Karpas-422 (cell line): ENCODE measurements around the gene HSFX2. TPM values are rescaled to one million over a fixed set of nuclear protein-coding genes. Genes with fewer than 3 reads are reported as not detected.
"Not testable (repeated sequence)": the region's sequence is repeated elsewhere in the genome, so short reads cannot be mapped to it uniquely, and the experiment has no call there.

Experiments used
- DNase-seq: peaks from one replicate; pipeline ENCODE4 v3.0.0-alpha.2; 2015
- H2AFZ ChIP-seq: fragments of 200-600 bp; sonication (generic); 2 replicates; pipeline ENCODE4 v1.6.1; 2014; ENCODE audit warnings: antibody characterized with exemption, low read length, mixed read lengths
- H3K27ac ChIP-seq: fragments of 200-600 bp; sonication (generic); 2 replicates; pipeline ENCODE4 v1.5.1; 2014; ENCODE audit warnings: mild to moderate bottlenecking, low read length, moderate library complexity
- H3K27me3 ChIP-seq: fragments of 200-600 bp; sonication (generic); 2 replicates; pipeline ENCODE4 v1.6.1; 2014; ENCODE audit warnings: low read length, mixed read lengths
- H3K36me3 ChIP-seq: fragments of 200-600 bp; sonication (generic); 2 replicates; pipeline ENCODE4 v1.6.1; 2014; ENCODE audit warnings: low read length, mixed read lengths; ENCODE audit not compliant: insufficient read depth
- H3K4me1 ChIP-seq: fragments of 200-600 bp; sonication (generic); 2 replicates; pipeline ENCODE4 v1.6.1; 2014; ENCODE audit warnings: mild to moderate bottlenecking, low read length, mixed read lengths
- H3K4me2 ChIP-seq: fragments of 200-600 bp; sonication (generic); 2 replicates; pipeline ENCODE4 v1.6.1; 2014; ENCODE audit warnings: low read length, low read depth, mild to moderate bottlenecking; ENCODE audit not compliant: poor library complexity, severe bottlenecking
- H3K4me3 ChIP-seq: fragments of 200-600 bp; sonication (generic); 2 replicates; pipeline ENCODE4 v1.5.1; 2014; ENCODE audit warnings: mild to moderate bottlenecking, antibody characterized with exemption, low read length, mixed read lengths
- H3K79me2 ChIP-seq: fragments of 200-600 bp; sonication (generic); 2 replicates; pipeline ENCODE4 v1.6.1; 2014; ENCODE audit warnings: mild to moderate bottlenecking, low read length, mixed read lengths
- H3K9ac ChIP-seq: fragments of 200-600 bp; sonication (generic); 2 replicates; pipeline ENCODE4 v1.6.0; 2014; ENCODE audit warnings: low read length
- H3K9me2 ChIP-seq: fragments of 200-600 bp; sonication (generic), shearing (Covaris generic); replicated peaks from 2 replicates; pipeline ENCODE4 v1.6.0; 2014; ENCODE audit warnings: mild to moderate bottlenecking, low read length, moderate library complexity; ENCODE audit not compliant: insufficient read depth
- H3K9me3 ChIP-seq: fragments of 300-700, 200-600 bp; sonication (generic); 2 replicates; pipeline ENCODE4 v1.6.1; 2014; ENCODE audit warnings: low read length, mixed read lengths
- H4K20me1 ChIP-seq: fragments of 200-600 bp; sonication (generic); 2 replicates; pipeline ENCODE4 v1.6.1; 2014; ENCODE audit warnings: mild to moderate bottlenecking, antibody characterized with exemption, low read length, low read depth; ENCODE audit not compliant: insufficient read depth
- total RNA-seq: library from RNA; depleted of rRNA; stranded (reverse); fragments of >200 nt; shearing (Covaris generic); gene quantifications from 2 replicates; pipeline ENCODE4 v1.2.3, GENCODE V29; 2014; ENCODE audit warnings: low replicate concordance

HSFX2 gene
- total RNA-seq, 1 experiment from 2014 or later = not detected

- no peak overlapping the region for H3K9ac ChIP-seq
- H3K4me2 ChIP-seq = no peak overlapping the region
- no peak overlapping the region for H3K4me3 ChIP-seq
- H3K27ac ChIP-seq = no peak overlapping the region
- no peaks in the 10 kb centered on the region for H3K9me3 ChIP-seq
- peaks cover 7% of the 10 kb centered on the region for H3K4me1 ChIP-seq
- no peaks in the 10 kb centered on the region for H3K36me3 ChIP-seq
- DNase-seq = no peak
- no peaks in the 10 kb centered on the region for H3K79me2 ChIP-seq
- no peak overlapping the region for H2AFZ ChIP-seq
- no peaks in the 10 kb centered on the region for H3K27me3 ChIP-seq
- H4K20me1 ChIP-seq = peaks cover 13% of the 10 kb centered on the region; the same call in 1 of the 2 replicates
- no peaks in the 10 kb centered on the region for H3K9me2 ChIP-seq
These were observed 15.4 kb upstream of the HSFX2 start for GRCh38 chrX:149610511-149610910.

GRCh38 chrX:149607699-149608098 is 12.6 kb upstream of the HSFX2 start:
- H3K27ac ChIP-seq = no peak overlapping the region
- H3K9ac ChIP-seq = no peak overlapping the region
- no peaks in the 10 kb centered on the region for H3K36me3 ChIP-seq

GRCh38 chrX:149605248-149605885 is 10.3 kb upstream of the HSFX2 start:
- H3K36me3 ChIP-seq, H3K9ac ChIP-seq, H3K9me3 ChIP-seq: not testable (repeated sequence)

More at GRCh38 chrX:149607699-149608098, 12.6 kb upstream of the HSFX2 start:
- Histone ChIP-seq H3K9me3 (no peaks in the 10 kb centered on the region), H3K4me2 (no peak overlapping the region), H2AFZ (no peak overlapping the region), H4K20me1 (0 out of 2 replicates have a peak, but pooled peaks cover 8% of the 10 kb centered on the region), H3K9me2 (no peaks in the 10 kb centered on the region), H3K4me1 (peaks cover 7% of the 10 kb centered on the region), H3K27me3 (no peaks in the 10 kb centered on the region), H3K79me2 (no peaks in the 10 kb centered on the region), H3K4me3 (no peak overlapping the region)
- DNase-seq = no peak

GRCh38 chrX:149598603-149599002 is 3.5 kb upstream of the HSFX2 start:
- not testable (repeated sequence) for H2AFZ ChIP-seq, DNase-seq

More at GRCh38 chrX:149605248-149605885, 10.3 kb upstream of the HSFX2 start:
- not testable (repeated sequence) for H3K9me2 ChIP-seq, H2AFZ ChIP-seq, H3K4me2 ChIP-seq, H3K4me3 ChIP-seq, H3K27ac ChIP-seq, H4K20me1 ChIP-seq, H3K4me1 ChIP-seq, H3K27me3 ChIP-seq, H3K79me2 ChIP-seq, DNase-seq

GRCh38 chrX:149595943-149596342 is 829 bp upstream of the HSFX2 start:
- H2AFZ ChIP-seq, H3K9me3 ChIP-seq, H3K9ac ChIP-seq: not testable (repeated sequence)

More at GRCh38 chrX:149598603-149599002, 3.5 kb upstream of the HSFX2 start:
- H3K79me2 ChIP-seq, H4K20me1 ChIP-seq, H3K9me3 ChIP-seq, H3K9me2 ChIP-seq, H3K4me1 ChIP-seq, H3K27me3 ChIP-seq, H3K27ac ChIP-seq, H3K9ac ChIP-seq, H3K4me3 ChIP-seq, H3K36me3 ChIP-seq, H3K4me2 ChIP-seq: not testable (repeated sequence)

GRCh38 chrX:149590993-149591392 is 4.1 kb downstream of the HSFX2 start:
- not testable (repeated sequence) for H3K9me3 ChIP-seq, H3K9ac ChIP-seq, DNase-seq, H4K20me1 ChIP-seq, H3K4me2 ChIP-seq, H3K79me2 ChIP-seq, H2AFZ ChIP-seq, H3K27me3 ChIP-seq, H3K4me3 ChIP-seq, H3K9me2 ChIP-seq, H3K36me3 ChIP-seq, H3K27ac ChIP-seq, H3K4me1 ChIP-seq

More at GRCh38 chrX:149595943-149596342, 829 bp upstream of the HSFX2 start:
- H3K27me3 ChIP-seq, H3K79me2 ChIP-seq, H3K36me3 ChIP-seq, H3K4me3 ChIP-seq, H3K4me1 ChIP-seq, H4K20me1 ChIP-seq, DNase-seq, H3K4me2 ChIP-seq, H3K27ac ChIP-seq, H3K9me2 ChIP-seq: not testable (repeated sequence)

GRCh38 chrX:149587359-149587758 is 7.8 kb downstream of the HSFX2 start, which contains the start of gene MAGEA9B:
MAGEA9B (minus strand) TSS chrX:149587459; CDS start chrX:149583179, 4,280 bp downstream.
- H3K27ac ChIP-seq = not testable (repeated sequence)

GRCh38 chrX:149585631-149586030 is 9.5 kb downstream of the HSFX2 start:
- H3K4me3 ChIP-seq, H3K79me2 ChIP-seq, H4K20me1 ChIP-seq, H3K27ac ChIP-seq, H2AFZ ChIP-seq, H3K4me2 ChIP-seq, H3K9me2 ChIP-seq, H3K9ac ChIP-seq, H3K9me3 ChIP-seq, H3K4me1 ChIP-seq, H3K36me3 ChIP-seq, DNase-seq, H3K27me3 ChIP-seq: not testable (repeated sequence)

More at GRCh38 chrX:149587359-149587758, 7.8 kb downstream of the HSFX2 start, which contains the start of gene MAGEA9B:
- not testable (repeated sequence) for H3K9ac ChIP-seq, H3K27me3 ChIP-seq, H3K9me2 ChIP-seq, H3K4me2 ChIP-seq, H2AFZ ChIP-seq, H3K79me2 ChIP-seq, DNase-seq, H3K4me3 ChIP-seq, H3K4me1 ChIP-seq, H3K9me3 ChIP-seq, H3K36me3 ChIP-seq, H4K20me1 ChIP-seq
